Karpas-422 (cell line): ENCODE data around the gene SAPCD2. TPM values are rescaled to one million over a fixed set of nuclear protein-coding genes. Genes with fewer than 3 reads are reported as not detected.

Experiments
- DNase-seq: peaks from one replicate; pipeline ENCODE4 v3.0.0-alpha.2; 2015
- H2AFZ ChIP-seq: fragments of 200-600 bp; sonication (generic); 2 replicates; pipeline ENCODE4 v1.6.1; 2014; ENCODE audit warnings: antibody characterized with exemption, low read length, mixed read lengths
- H3K27ac ChIP-seq: fragments of 200-600 bp; sonication (generic); 2 replicates; pipeline ENCODE4 v1.5.1; 2014; ENCODE audit warnings: mild to moderate bottlenecking, low read length, moderate library complexity
- H3K27me3 ChIP-seq: fragments of 200-600 bp; sonication (generic); 2 replicates; pipeline ENCODE4 v1.6.1; 2014; ENCODE audit warnings: low read length, mixed read lengths
- H3K36me3 ChIP-seq: fragments of 200-600 bp; sonication (generic); 2 replicates; pipeline ENCODE4 v1.6.1; 2014; ENCODE audit warnings: low read length, mixed read lengths; ENCODE audit not compliant: insufficient read depth
- H3K4me1 ChIP-seq: fragments of 200-600 bp; sonication (generic); 2 replicates; pipeline ENCODE4 v1.6.1; 2014; ENCODE audit warnings: mild to moderate bottlenecking, low read length, mixed read lengths
- H3K4me2 ChIP-seq: fragments of 200-600 bp; sonication (generic); 2 replicates; pipeline ENCODE4 v1.6.1; 2014; ENCODE audit warnings: low read length, low read depth, mild to moderate bottlenecking; ENCODE audit not compliant: poor library complexity, severe bottlenecking
- H3K4me3 ChIP-seq: fragments of 200-600 bp; sonication (generic); 2 replicates; pipeline ENCODE4 v1.5.1; 2014; ENCODE audit warnings: mild to moderate bottlenecking, antibody characterized with exemption, low read length, mixed read lengths
- H3K79me2 ChIP-seq: fragments of 200-600 bp; sonication (generic); 2 replicates; pipeline ENCODE4 v1.6.1; 2014; ENCODE audit warnings: mild to moderate bottlenecking, low read length, mixed read lengths
- H3K9ac ChIP-seq: fragments of 200-600 bp; sonication (generic); 2 replicates; pipeline ENCODE4 v1.6.0; 2014; ENCODE audit warnings: low read length
- H3K9me2 ChIP-seq: fragments of 200-600 bp; sonication (generic), shearing (Covaris generic); replicated peaks from 2 replicates; pipeline ENCODE4 v1.6.0; 2014; ENCODE audit warnings: mild to moderate bottlenecking, low read length, moderate library complexity; ENCODE audit not compliant: insufficient read depth
- H3K9me3 ChIP-seq: fragments of 300-700, 200-600 bp; sonication (generic); 2 replicates; pipeline ENCODE4 v1.6.1; 2014; ENCODE audit warnings: low read length, mixed read lengths
- H4K20me1 ChIP-seq: fragments of 200-600 bp; sonication (generic); 2 replicates; pipeline ENCODE4 v1.6.1; 2014; ENCODE audit warnings: mild to moderate bottlenecking, antibody characterized with exemption, low read length, low read depth; ENCODE audit not compliant: insufficient read depth
- total RNA-seq: library from RNA; depleted of rRNA; stranded (reverse); fragments of >200 nt; shearing (Covaris generic); gene quantifications from 2 replicates; pipeline ENCODE4 v1.2.3, GENCODE V29; 2014; ENCODE audit warnings: low replicate concordance

SAPCD2 gene
- total RNA-seq, 1 experiment from 2014 or later, result 18.6 TPM

- Histone ChIP-seq H3K9me3 (no peaks in the 10 kb centered on the region), H2AFZ (no peak overlapping the region), H4K20me1 (no peaks in the 10 kb centered on the region), H3K9ac (no peak overlapping the region), H3K4me1 (no peaks in the 10 kb centered on the region), H3K4me3 (no peak overlapping the region), H3K27ac (no peak overlapping the region), H3K4me2 (no peak overlapping the region), H3K79me2 (no peaks in the 10 kb centered on the region), H3K9me2 (no peaks in the 10 kb centered on the region), H3K27me3 (no peaks in the 10 kb centered on the region), H3K36me3 (no peaks in the 10 kb centered on the region)
- DNase-seq, result no peak
These were observed 51.4 kb downstream of the SAPCD2 start for GRCh38 chr9:137018761-137019559.

GRCh38 chr9:137017791-137018497 is 52.4 kb downstream of the SAPCD2 start:
- Histone ChIP-seq H3K9ac (no peak overlapping the region), H3K9me2 (no peaks in the 10 kb centered on the region), H4K20me1 (no peaks in the 10 kb centered on the region), H2AFZ (no peak overlapping the region), H3K9me3 (no peaks in the 10 kb centered on the region), H3K27ac (no peak overlapping the region), H3K4me1 (no peaks in the 10 kb centered on the region), H3K36me3 (no peaks in the 10 kb centered on the region), H3K27me3 (no peaks in the 10 kb centered on the region), H3K79me2 (no peaks in the 10 kb centered on the region), H3K4me2 (no peak overlapping the region), H3K4me3 (no peak overlapping the region)
- no peak for DNase-seq

- no peaks in the 10 kb centered on the region for H4K20me1 ChIP-seq
- H3K4me2 ChIP-seq, result no peak overlapping the region
- H3K27me3 ChIP-seq, result no peaks in the 10 kb centered on the region
- no peak overlapping the region for H3K4me3 ChIP-seq
- DNase-seq, result no peak
- no peaks in the 10 kb centered on the region for H3K9me3 ChIP-seq
- no peaks in the 10 kb centered on the region for H3K9me2 ChIP-seq
- no peak overlapping the region for H3K9ac ChIP-seq
- H3K4me1 ChIP-seq, result no peaks in the 10 kb centered on the region
- no peak overlapping the region for H3K27ac ChIP-seq
- no peak overlapping the region for H2AFZ ChIP-seq
- H3K36me3 ChIP-seq, result no peaks in the 10 kb centered on the region
- no peaks in the 10 kb centered on the region for H3K79me2 ChIP-seq
These were observed 53.3 kb downstream of the SAPCD2 start for GRCh38 chr9:137017071-137017470.

GRCh38 chr9:137016436-137016835 is 53.9 kb downstream of the SAPCD2 start:
- Histone ChIP-seq H3K27ac (no peak overlapping the region), H3K9ac (no peak overlapping the region), H3K36me3 (no peaks in the 10 kb centered on the region), H3K27me3 (no peaks in the 10 kb centered on the region), H3K4me1 (no peaks in the 10 kb centered on the region), H3K4me3 (no peak overlapping the region), H3K79me2 (no peaks in the 10 kb centered on the region), H3K4me2 (no peak overlapping the region), H2AFZ (no peak overlapping the region), H3K9me3 (no peaks in the 10 kb centered on the region), H4K20me1 (no peaks in the 10 kb centered on the region), H3K9me2 (no peaks in the 10 kb centered on the region)
- no peak for DNase-seq

- Histone ChIP-seq H3K9me3 (no peaks in the 10 kb centered on the region), H3K4me3 (no peak overlapping the region), H3K79me2 (no peaks in the 10 kb centered on the region), H3K36me3 (no peaks in the 10 kb centered on the region), H3K27me3 (no peaks in the 10 kb centered on the region), H2AFZ (no peak overlapping the region), H4K20me1 (no peaks in the 10 kb centered on the region), H3K9ac (no peak overlapping the region), H3K4me1 (no peaks in the 10 kb centered on the region), H3K27ac (no peak overlapping the region), H3K9me2 (no peaks in the 10 kb centered on the region), H3K4me2 (no peak overlapping the region)
- no peak for DNase-seq
These were observed 54.4 kb downstream of the SAPCD2 start for GRCh38 chr9:137015976-137016375.

GRCh38 chr9:137015540-137015930 is 54.8 kb downstream of the SAPCD2 start:
- no peak overlapping the region for H3K27ac ChIP-seq
- no peak overlapping the region for H3K4me3 ChIP-seq
- no peak overlapping the region for H3K9ac ChIP-seq
- no peak overlapping the region for H3K4me2 ChIP-seq
- DNase-seq, result no peak
- no peaks in the 10 kb centered on the region for H3K9me2 ChIP-seq
- H3K4me1 ChIP-seq, result no peaks in the 10 kb centered on the region
- H3K36me3 ChIP-seq, result no peaks in the 10 kb centered on the region
- no peaks in the 10 kb centered on the region for H3K79me2 ChIP-seq
- no peaks in the 10 kb centered on the region for H3K9me3 ChIP-seq
- no peaks in the 10 kb centered on the region for H4K20me1 ChIP-seq
- H2AFZ ChIP-seq, result no peak overlapping the region
- no peaks in the 10 kb centered on the region for H3K27me3 ChIP-seq

- H3K27me3 ChIP-seq, result no peaks in the 10 kb centered on the region
- H3K9me2 ChIP-seq, result no peaks in the 10 kb centered on the region
- H4K20me1 ChIP-seq, result no peaks in the 10 kb centered on the region
- H3K9ac ChIP-seq, result no peak overlapping the region
- no peak overlapping the region for H3K4me2 ChIP-seq
- no peaks in the 10 kb centered on the region for H3K4me1 ChIP-seq
- H3K4me3 ChIP-seq, result no peak overlapping the region
- no peak for DNase-seq
- H3K27ac ChIP-seq, result no peak overlapping the region
- H3K36me3 ChIP-seq, result no peaks in the 10 kb centered on the region
- H3K79me2 ChIP-seq, result no peaks in the 10 kb centered on the region
- no peaks in the 10 kb centered on the region for H3K9me3 ChIP-seq
- H2AFZ ChIP-seq, result no peak overlapping the region
These were observed 55.4 kb downstream of the SAPCD2 start for GRCh38 chr9:137014776-137015539.

GRCh38 chr9:137014166-137014565 is 56.2 kb downstream of the SAPCD2 start:
- H3K79me2 ChIP-seq, result no peaks in the 10 kb centered on the region
- H3K27me3 ChIP-seq, result no peaks in the 10 kb centered on the region
- no peak overlapping the region for H3K9ac ChIP-seq
- H3K9me3 ChIP-seq, result no peaks in the 10 kb centered on the region
- H3K4me1 ChIP-seq, result no peaks in the 10 kb centered on the region
- no peak overlapping the region for H2AFZ ChIP-seq
- no peak for DNase-seq
- H4K20me1 ChIP-seq, result no peaks in the 10 kb centered on the region
- no peak overlapping the region for H3K4me3 ChIP-seq
- no peak overlapping the region for H3K4me2 ChIP-seq
- no peak overlapping the region for H3K27ac ChIP-seq
- no peaks in the 10 kb centered on the region for H3K9me2 ChIP-seq
- no peaks in the 10 kb centered on the region for H3K36me3 ChIP-seq
